LNCaP clone FGC (cell line): ENCODE data around the gene EIF2AK3.
"Not testable (repeated sequence)": the region's sequence is repeated elsewhere in the genome, so short reads cannot be mapped to it uniquely, and the experiment has no call there.

Experiments used
- DNase-seq: peaks from one replicate; pipeline ENCODE4 v3.0.0-alpha.2; 2011; ENCODE audit warnings: low read depth
- H3K4me3 ChIP-seq: 2 replicates; pipeline ENCODE4 v1.5.1; 2011; ENCODE audit warnings: mild to moderate bottlenecking, low read depth, low read length, control low read depth
- CTCF ChIP-seq: IDR thresholded peaks from 2 replicates; pipeline ENCODE4 v1.5.1; 2012; ENCODE audit warnings: mild to moderate bottlenecking; ENCODE audit not compliant: control insufficient read depth, insufficient read depth; ENCODE audit errors: extremely low read depth

The EIF2AK3 gene

GRCh38 chr2:88554189-88554588 lies 73.1 kb downstream of the EIF2AK3 start:
- TF ChIP-seq CTCF, result peak; percentile 47
- H3K4me3 ChIP-seq, result no peak overlapping the region
- no peak for DNase-seq

- TF ChIP-seq CTCF, result no peak
- no peak overlapping the region for H3K4me3 ChIP-seq
- no peak for DNase-seq
Observed at GRCh38 chr2:88549616-88550292, 77.5 kb downstream of the EIF2AK3 start.

- H3K4me3 ChIP-seq, DNase-seq: not testable (repeated sequence)
Observed at GRCh38 chr2:88546291-88546690, 81.0 kb downstream of the EIF2AK3 start.

GRCh38 chr2:88545118-88545517 lies 82.1 kb downstream of the EIF2AK3 start:
- no peak for TF ChIP-seq CTCF
- peak; percentile 14 for DNase-seq
- H3K4me3 ChIP-seq, result no peak overlapping the region

- no peak for TF ChIP-seq CTCF
- DNase-seq, result no peak
- H3K4me3 ChIP-seq, result no peak overlapping the region
Observed at GRCh38 chr2:88543541-88544057, 83.7 kb downstream of the EIF2AK3 start.

GRCh38 chr2:88542668-88543067 lies 84.6 kb downstream of the EIF2AK3 start:
- no peak for DNase-seq
- H3K4me3 ChIP-seq, result no peak overlapping the region
- no peak for TF ChIP-seq CTCF

GRCh38 chr2:88540346-88540745 lies 86.9 kb downstream of the EIF2AK3 start:
- no peak for TF ChIP-seq CTCF
- no peak overlapping the region for H3K4me3 ChIP-seq
- DNase-seq, result no peak
